Measurements from ENCODE around the gene MTMR2. TPM values are rescaled to one million over a fixed set of nuclear protein-coding genes. Genes with fewer than 3 reads are reported as not detected.

The MTMR2 gene
- polyA plus RNA-seq (ENCODE audit: insufficient read depth in 1 of 5, insufficient read length in 5 of 5, low replicate concordance in 1 of 5) = 10 to 100 TPM; 41.4 to 74.6 (median 58.1) TPM
- long read RNA-seq, donor 1, full-length matches to known transcripts = 9 of 9 reads
- long read RNA-seq, donor 1, partial matches to known transcripts = 0 of 9 reads
- long read RNA-seq, donor 1, other reads (novel, unspliced or antisense) = 0 of 9 reads
- long read RNA-seq, donor 2, full-length matches to known transcripts = 2 of 2 reads
- long read RNA-seq, donor 2, partial matches to known transcripts = 0 of 2 reads
- long read RNA-seq, donor 2, other reads (novel, unspliced or antisense) = 0 of 2 reads
- long read RNA-seq, donor 3, full-length matches to known transcripts = 9 of 9 reads
- long read RNA-seq, donor 3, partial matches to known transcripts = 0 of 9 reads
- long read RNA-seq, donor 3, other reads (novel, unspliced or antisense) = 0 of 9 reads
- long read RNA-seq, donor 4, full-length matches to known transcripts = 2 of 2 reads
- long read RNA-seq, donor 4, partial matches to known transcripts = 0 of 2 reads
- long read RNA-seq, donor 4, other reads (novel, unspliced or antisense) = 0 of 2 reads
- long read RNA-seq, donor 5, full-length matches to known transcripts = 5 of 10 reads
- long read RNA-seq, donor 5, partial matches to known transcripts = 5 of 10 reads
- long read RNA-seq, donor 5, other reads (novel, unspliced or antisense) = 0 of 10 reads
- long read RNA-seq, donor 6, full-length matches to known transcripts = 6 of 11 reads
- long read RNA-seq, donor 6, partial matches to known transcripts = 5 of 11 reads
- long read RNA-seq, donor 6, other reads (novel, unspliced or antisense) = 0 of 11 reads
- long read RNA-seq, donor 7, full-length matches to known transcripts = 9 of 9 reads
- long read RNA-seq, donor 7, partial matches to known transcripts = 0 of 9 reads
- long read RNA-seq, donor 7, other reads (novel, unspliced or antisense) = 0 of 9 reads
- long read RNA-seq, donor 8, full-length matches to known transcripts = 4 of 4 reads
- long read RNA-seq, donor 8, partial matches to known transcripts = 0 of 4 reads
- long read RNA-seq, donor 8, other reads (novel, unspliced or antisense) = 0 of 4 reads

GRCh38 chr11:95923728-95924413 is at the start of gene MTMR2:
Gene MTMR2 (minus strand): TSS chr11:95924107. CDS start chr11:95923954, 153 bp downstream.
- peak; percentile 85 to 86 for DNase-seq

- DNase-seq = peak; percentile 57 to 63
Observed at GRCh38 chr11:95972060-95972459, 48.2 kb upstream of the MTMR2 start.

DNA sequence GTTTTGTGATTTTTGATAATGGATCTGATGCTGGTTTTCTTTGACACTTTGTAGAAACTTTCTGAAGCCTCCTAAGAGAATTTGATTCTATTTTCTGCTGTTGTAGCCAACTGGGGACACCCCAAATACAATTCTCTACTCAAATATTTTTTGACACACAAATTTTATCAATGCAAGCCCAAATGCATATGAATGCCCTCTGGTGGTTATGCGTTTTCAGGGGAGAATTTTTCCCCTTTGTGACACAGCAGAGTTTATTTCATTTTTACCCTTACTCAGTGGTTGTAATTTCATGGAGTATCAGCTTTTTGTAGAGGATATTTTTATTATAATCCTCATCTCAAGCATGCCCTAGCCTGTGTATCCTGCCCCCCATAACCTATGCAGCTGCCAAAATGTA is 44.7 kb upstream of the MTMR2 start:
- no peak for DNase-seq

GRCh38 chr11:95964281-95964680 is 40.4 kb upstream of the MTMR2 start:
- DNase-seq = no peak

DNA sequence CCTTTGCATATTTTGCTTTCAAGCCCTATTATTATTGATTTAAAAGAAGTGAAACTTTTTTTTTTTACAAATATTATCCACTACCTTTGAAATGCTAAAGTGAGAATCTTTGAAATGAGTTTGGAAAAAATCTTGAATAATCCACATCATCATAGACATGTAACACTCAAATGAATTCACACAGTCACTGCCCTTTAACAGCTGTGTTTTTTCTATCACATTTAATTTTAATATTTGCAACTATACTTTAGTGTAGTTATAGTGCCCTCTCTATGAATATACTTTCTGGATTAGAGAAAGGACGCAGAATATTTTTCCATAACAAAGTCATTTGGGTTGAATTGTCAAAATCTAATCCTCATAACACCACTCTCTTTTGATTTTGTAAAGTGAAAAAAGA is 37.9 kb upstream of the MTMR2 start:
- DNase-seq = peak in 1 of 2 donors; percentile 13

DNA sequence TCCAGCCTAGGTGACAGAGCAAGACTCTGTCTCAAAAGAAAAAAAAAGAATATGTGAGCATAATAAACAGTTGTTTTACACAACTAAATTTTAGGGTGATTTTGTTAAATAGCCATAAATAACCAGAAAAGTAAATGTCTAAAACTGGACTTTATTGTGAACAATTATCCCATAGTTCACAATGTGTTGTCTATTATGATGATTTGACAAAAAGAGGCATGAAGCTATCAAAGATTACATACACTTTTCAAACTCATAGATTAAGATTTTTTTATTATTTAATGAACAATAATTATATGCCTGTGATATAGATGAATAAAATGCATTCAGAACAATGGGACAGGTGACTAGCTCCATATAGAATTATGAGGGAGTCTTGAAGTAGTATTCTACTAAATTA is 27.0 kb upstream of the MTMR2 start:
- DNase-seq = no peak

GRCh38 chr11:95948637-95949036 is 24.7 kb upstream of the MTMR2 start:
- no peak for DNase-seq

GRCh38 chr11:95944623-95945022 is 20.7 kb upstream of the MTMR2 start:
- no peak for DNase-seq

- no peak for DNase-seq
Observed at GRCh38 chr11:95943546-95943945, 19.6 kb upstream of the MTMR2 start.

DNA sequence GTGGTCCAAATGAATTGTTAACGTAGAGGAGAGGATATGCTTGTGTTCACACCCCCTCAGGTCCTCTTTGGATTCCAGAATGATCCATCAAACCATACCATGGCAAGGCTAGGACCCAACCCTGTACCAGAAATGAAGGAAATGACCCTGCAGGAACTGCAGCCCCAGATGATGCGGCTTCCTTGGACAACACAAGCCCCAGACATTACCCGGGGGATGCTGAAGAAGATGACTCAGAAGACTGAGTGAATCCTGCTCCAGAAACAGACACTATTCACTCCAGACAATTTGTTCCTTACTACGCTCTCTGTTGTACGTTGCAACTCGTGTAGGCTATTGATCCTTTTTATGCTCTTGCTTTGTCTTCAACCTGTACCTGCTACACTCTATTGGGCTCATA is 15.2 kb upstream of the MTMR2 start:
- DNase-seq = no peak

DNA sequence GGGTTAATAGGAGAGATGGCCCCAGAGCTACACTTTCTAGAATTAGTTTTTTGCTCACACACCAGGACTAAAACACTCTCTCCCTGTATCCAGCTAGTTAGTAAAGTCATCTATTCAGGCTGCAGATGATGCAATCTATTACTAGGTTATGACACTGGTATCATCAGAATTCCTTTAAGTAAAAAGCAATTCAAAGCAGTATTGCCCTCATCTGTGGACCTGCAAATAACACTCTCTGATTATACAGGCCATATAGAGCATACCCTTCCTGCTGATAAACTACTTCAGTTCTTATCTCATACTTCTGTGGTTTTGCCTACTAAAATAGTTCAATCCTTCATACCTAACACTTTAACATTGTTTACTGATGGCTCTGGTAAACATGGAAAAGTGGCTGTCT is 13.5 kb upstream of the MTMR2 start:
- no peak for DNase-seq

DNA sequence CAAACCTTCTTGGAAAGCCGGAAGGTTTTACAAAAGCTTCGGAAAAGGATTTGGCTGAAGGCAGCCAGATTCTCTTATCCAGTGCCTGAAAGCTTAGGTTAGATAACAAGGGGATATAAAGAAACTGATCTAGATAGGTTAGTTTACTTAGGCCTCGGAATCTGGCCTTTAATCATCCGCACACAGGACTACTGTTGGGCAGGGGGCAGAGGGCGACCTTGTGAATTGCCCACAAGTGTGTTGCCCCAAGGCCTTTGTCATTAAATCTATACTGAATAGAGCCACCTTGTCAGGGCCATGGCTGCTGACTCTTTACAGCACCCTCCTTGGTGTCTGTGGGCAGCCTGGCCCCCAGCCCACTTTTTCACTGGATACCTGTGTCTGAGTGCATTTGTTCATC is 9.7 kb upstream of the MTMR2 start:
- DNase-seq = no peak

GRCh38 chr11:95931916-95932315 is 8.0 kb upstream of the MTMR2 start:
- no peak for DNase-seq

- DNase-seq = no peak
Observed at GRCh38 chr11:95930948-95931347, 7.0 kb upstream of the MTMR2 start.

- no peak for DNase-seq
Observed at GRCh38 chr11:95926726-95927125, 2.8 kb upstream of the MTMR2 start.

- DNase-seq = no peak
Observed at GRCh38 chr11:95925011-95925410, 1.1 kb upstream of the MTMR2 start.

- DNase-seq = no peak
Observed at GRCh38 chr11:95924414-95924760, 480 bp upstream of the MTMR2 start.

GRCh38 chr11:95923439-95923727 is 524 bp downstream of the MTMR2 start:
- peak in 1 of 2 donors; percentile 41 for DNase-seq

DNA sequence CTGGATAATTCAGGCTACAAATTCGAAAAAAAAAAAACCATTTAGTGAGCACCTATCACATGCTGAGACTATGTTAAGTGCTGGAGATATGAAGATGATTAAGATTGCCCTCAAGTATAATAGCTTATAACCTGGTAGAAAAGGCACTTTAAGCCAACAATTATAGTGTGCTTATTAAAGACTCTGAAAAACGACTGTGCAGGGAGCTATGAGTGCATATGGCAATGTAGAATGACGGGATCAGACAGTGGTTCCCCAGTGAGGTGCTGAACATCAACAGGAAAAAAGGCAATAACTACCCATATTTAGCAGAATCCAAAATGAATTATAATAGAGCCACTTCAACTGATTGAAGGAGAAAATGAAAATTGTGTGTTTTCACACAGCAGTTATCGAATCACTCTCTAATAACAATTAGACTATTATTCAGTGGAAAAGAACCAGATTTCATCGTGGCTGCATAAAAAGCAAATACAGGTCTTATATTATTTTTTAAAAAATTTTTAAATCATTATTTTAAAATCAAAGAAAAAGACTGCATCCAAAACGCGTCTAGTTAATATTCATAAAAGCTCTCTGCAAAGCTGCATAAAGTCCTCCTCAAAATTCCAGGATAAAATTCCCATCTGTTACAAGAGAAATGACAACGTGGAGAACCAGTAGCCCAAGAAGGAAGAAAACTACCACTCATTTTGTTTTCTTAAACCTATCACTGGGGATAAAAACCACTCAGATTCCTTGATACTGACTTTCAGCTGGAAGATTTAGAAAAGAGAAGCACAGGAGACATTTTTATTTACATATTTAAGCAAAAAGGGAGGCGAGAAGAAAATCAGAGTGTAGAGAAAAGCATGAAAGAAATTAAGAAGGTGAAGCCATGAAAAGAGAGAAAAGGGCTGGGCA is 1.1 kb downstream of the MTMR2 start:
- no peak for DNase-seq

DNA sequence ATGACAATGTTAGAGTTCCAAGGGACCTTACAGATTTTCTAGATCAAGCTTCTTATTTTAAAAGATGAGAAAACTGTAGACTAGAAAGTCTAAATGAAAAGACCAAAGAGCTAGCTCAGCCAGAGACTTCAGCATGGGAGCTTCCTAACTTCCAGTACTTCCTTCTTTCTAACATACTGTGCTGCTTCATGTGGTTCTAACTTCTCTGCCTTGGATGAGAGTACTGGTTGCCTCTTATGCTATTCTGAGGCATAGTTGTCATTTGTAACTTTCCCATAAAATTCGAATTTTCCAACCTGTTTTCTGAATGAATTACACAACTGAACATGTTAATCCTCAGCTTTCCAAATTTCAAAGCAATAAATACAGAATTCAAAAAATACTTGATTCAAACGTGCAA is 1.8 kb downstream of the MTMR2 start:
- DNase-seq = no peak
